Activated naive CD8-positive, alpha-beta T cell treated with anti-CD3 and anti-CD28 coated beads, Interleukin-2, amount 50 U/mL, for 24 hours (primary cell): ENCODE data around the gene ACVR1C.
"Not testable (repeated sequence)": the region's sequence is repeated elsewhere in the genome, so short reads cannot be mapped to it uniquely, and the experiment has no call there.

Source experiments
- ATAC-seq: fragments of 150-1000 bp; cut with Tn5 transposase; one replicate; pipeline ENCODE4 v1.10.0; 2021
- DNase-seq: peaks from one replicate; pipeline ENCODE4 v3.0.0; 2021
- H3K27ac Mint-ChIP-seq: one replicate; pipeline ENCODE4 v1.8.0; 2021; ENCODE audit warnings: mild to moderate bottlenecking, mixed read lengths
- H3K27me3 Mint-ChIP-seq: one replicate; pipeline ENCODE4 v1.8.0; 2021; ENCODE audit warnings: mixed read lengths
- H3K36me3 Mint-ChIP-seq: one replicate; pipeline ENCODE4 v1.8.0; 2021; ENCODE audit warnings: low read depth, mixed read lengths
- H3K4me1 Mint-ChIP-seq: one replicate; pipeline ENCODE4 v1.8.0; 2021; ENCODE audit warnings: mixed read lengths
- H3K4me3 Mint-ChIP-seq: one replicate; pipeline ENCODE4 v1.8.0; 2021; ENCODE audit warnings: mild to moderate bottlenecking, moderate library complexity, mixed read lengths
- H3K9me3 Mint-ChIP-seq: one replicate; pipeline ENCODE4 v1.8.0; 2021; ENCODE audit warnings: mixed read lengths

ACVR1C gene

GRCh38 chr2:157557770-157558169 is 70.9 kb downstream of the ACVR1C start:
- Mint-ChIP-seq H3K27ac (no peak overlapping the region), H3K27me3 (no peaks in the 10 kb centered on the region), H3K4me1 (peaks cover 30% of the 10 kb centered on the region), H3K9me3 (peaks cover 4% of the 10 kb centered on the region), H3K36me3 (no peaks in the 10 kb centered on the region), H3K4me3 (no peak overlapping the region)
- ATAC-seq (no peak), DNase-seq (no peak)

- H3K4me1 Mint-ChIP-seq = no peaks in the 10 kb centered on the region
- no peak overlapping the region for H3K4me3 Mint-ChIP-seq
- H3K9me3 Mint-ChIP-seq = peaks cover 4% of the 10 kb centered on the region
- H3K36me3 Mint-ChIP-seq = peaks cover 3% of the 10 kb centered on the region
- DNase-seq (no peak), ATAC-seq (no peak)
- no peak overlapping the region for H3K27ac Mint-ChIP-seq
- H3K27me3 Mint-ChIP-seq = no peaks in the 10 kb centered on the region
Observed at GRCh38 chr2:157540102-157540501, 88.6 kb downstream of the ACVR1C start.

GRCh38 chr2:157538064-157538463 is 90.6 kb downstream of the ACVR1C start:
- no peak overlapping the region for H3K4me3 Mint-ChIP-seq
- DNase-seq = no peak

GRCh38 chr2:157536815-157537214 is 91.8 kb downstream of the ACVR1C start:
- peaks cover 4% of the 10 kb centered on the region for H3K9me3 Mint-ChIP-seq
- H3K36me3 Mint-ChIP-seq = peaks cover 3% of the 10 kb centered on the region
- H3K27ac Mint-ChIP-seq = no peak overlapping the region
- ATAC-seq = no peak
- DNase-seq = no peak
- no peak overlapping the region for H3K4me3 Mint-ChIP-seq
- no peaks in the 10 kb centered on the region for H3K27me3 Mint-ChIP-seq
- no peaks in the 10 kb centered on the region for H3K4me1 Mint-ChIP-seq

More at GRCh38 chr2:157538064-157538463, 90.6 kb downstream of the ACVR1C start:
- H3K27ac Mint-ChIP-seq = no peak overlapping the region
- H3K27me3 Mint-ChIP-seq = no peaks in the 10 kb centered on the region
- H3K9me3 Mint-ChIP-seq = peaks cover 4% of the 10 kb centered on the region
- no peaks in the 10 kb centered on the region for H3K4me1 Mint-ChIP-seq
- ATAC-seq = no peak
- H3K36me3 Mint-ChIP-seq = peaks cover 3% of the 10 kb centered on the region

- Mint-ChIP-seq H3K4me3 (no peak overlapping the region), H3K9me3 (no peaks in the 10 kb centered on the region), H3K4me1 (no peaks in the 10 kb centered on the region), H3K36me3 (no peaks in the 10 kb centered on the region), H3K27me3 (no peaks in the 10 kb centered on the region), H3K27ac (no peak overlapping the region)
- ATAC-seq (no peak), DNase-seq (no peak)
Observed at GRCh38 chr2:157528963-157529751, 99.5 kb downstream of the ACVR1C start.

GRCh38 chr2:157526070-157526469 is 102.6 kb downstream of the ACVR1C start:
- no peak overlapping the region for H3K4me3 Mint-ChIP-seq
- no peaks in the 10 kb centered on the region for H3K27me3 Mint-ChIP-seq
- H3K27ac Mint-ChIP-seq = no peak overlapping the region
- no peaks in the 10 kb centered on the region for H3K9me3 Mint-ChIP-seq
- peaks cover 8% of the 10 kb centered on the region for H3K4me1 Mint-ChIP-seq
- no peak for ATAC-seq
- no peak for DNase-seq
- no peaks in the 10 kb centered on the region for H3K36me3 Mint-ChIP-seq

- Mint-ChIP-seq H3K9me3 (no peaks in the 10 kb centered on the region), H3K4me3 (no peak overlapping the region), H3K27ac (no peak overlapping the region), H3K4me1 (peaks cover 8% of the 10 kb centered on the region), H3K36me3 (no peaks in the 10 kb centered on the region), H3K27me3 (no peaks in the 10 kb centered on the region)
- DNase-seq (no peak), ATAC-seq (no peak)
Observed at GRCh38 chr2:157523270-157524247, 105.1 kb downstream of the ACVR1C start.

- not testable (repeated sequence) for H3K9me3 Mint-ChIP-seq, H3K27me3 Mint-ChIP-seq, H3K4me3 Mint-ChIP-seq, H3K27ac Mint-ChIP-seq, DNase-seq, ATAC-seq, H3K4me1 Mint-ChIP-seq, H3K36me3 Mint-ChIP-seq
Observed at GRCh38 chr2:157514966-157515365, 113.7 kb downstream of the ACVR1C start.

GRCh38 chr2:157509744-157510143 is 118.9 kb downstream of the ACVR1C start:
- H3K27ac Mint-ChIP-seq = no peak overlapping the region
- no peak for ATAC-seq
- H3K27me3 Mint-ChIP-seq = peaks cover 4% of the 10 kb centered on the region

GRCh38 chr2:157508676-157509075 is 120.0 kb downstream of the ACVR1C start:
- H3K27ac Mint-ChIP-seq = no peak overlapping the region
- peaks cover 4% of the 10 kb centered on the region for H3K4me1 Mint-ChIP-seq
- ATAC-seq (peak; percentile 72), DNase-seq (no peak)
- peaks cover 7% of the 10 kb centered on the region for H3K9me3 Mint-ChIP-seq
- H3K4me3 Mint-ChIP-seq = no peak overlapping the region
- H3K27me3 Mint-ChIP-seq = peaks cover 4% of the 10 kb centered on the region
- no peaks in the 10 kb centered on the region for H3K36me3 Mint-ChIP-seq

More at GRCh38 chr2:157509744-157510143, 118.9 kb downstream of the ACVR1C start:
- no peak for DNase-seq
- Mint-ChIP-seq H3K36me3 (no peaks in the 10 kb centered on the region), H3K9me3 (peaks cover 7% of the 10 kb centered on the region), H3K4me1 (peaks cover 4% of the 10 kb centered on the region), H3K4me3 (no peak overlapping the region)

GRCh38 chr2:157506586-157506985 is 122.1 kb downstream of the ACVR1C start:
- DNase-seq (no peak), ATAC-seq (no peak)
- Mint-ChIP-seq H3K27me3 (peaks cover 4% of the 10 kb centered on the region), H3K4me1 (peaks cover 4% of the 10 kb centered on the region), H3K9me3 (peaks cover 7% of the 10 kb centered on the region), H3K4me3 (no peak overlapping the region), H3K36me3 (no peaks in the 10 kb centered on the region), H3K27ac (no peak overlapping the region)

GRCh38 chr2:157504623-157505022 is 124.0 kb downstream of the ACVR1C start:
- Mint-ChIP-seq H3K4me3 (no peak overlapping the region), H3K9me3 (peaks cover 7% of the 10 kb centered on the region), H3K27ac (no peak overlapping the region), H3K27me3 (peaks cover 2% of the 10 kb centered on the region), H3K4me1 (peaks cover 15% of the 10 kb centered on the region), H3K36me3 (no peaks in the 10 kb centered on the region)
- ATAC-seq (no peak), DNase-seq (no peak)

GRCh38 chr2:157501026-157501425 is 127.6 kb downstream of the ACVR1C start:
- Mint-ChIP-seq H3K36me3 (no peaks in the 10 kb centered on the region), H3K27ac (no peak overlapping the region), H3K9me3 (peaks cover 7% of the 10 kb centered on the region), H3K27me3 (no peaks in the 10 kb centered on the region), H3K4me3 (no peak overlapping the region), H3K4me1 (peaks cover 16% of the 10 kb centered on the region)
- DNase-seq = no peak
- ATAC-seq = no peak

GRCh38 chr2:157500334-157500733 is 128.3 kb downstream of the ACVR1C start:
- no peak for DNase-seq
- ATAC-seq = no peak
- no peaks in the 10 kb centered on the region for H3K27me3 Mint-ChIP-seq

GRCh38 chr2:157498483-157498882 is 130.2 kb downstream of the ACVR1C start:
- no peaks in the 10 kb centered on the region for H3K36me3 Mint-ChIP-seq
- H3K4me3 Mint-ChIP-seq = no peak overlapping the region
- no peak for DNase-seq
- H3K27ac Mint-ChIP-seq = no peak overlapping the region
- H3K9me3 Mint-ChIP-seq = no peaks in the 10 kb centered on the region
- ATAC-seq = no peak
- no peaks in the 10 kb centered on the region for H3K27me3 Mint-ChIP-seq
- peaks cover 23% of the 10 kb centered on the region for H3K4me1 Mint-ChIP-seq

More at GRCh38 chr2:157500334-157500733, 128.3 kb downstream of the ACVR1C start:
- Mint-ChIP-seq H3K4me1 (peaks cover 16% of the 10 kb centered on the region), H3K36me3 (no peaks in the 10 kb centered on the region), H3K9me3 (peaks cover 5% of the 10 kb centered on the region), H3K4me3 (no peak overlapping the region), H3K27ac (no peak overlapping the region)
